HFFc6 (cell line): ENCODE results near the gene CHTOP. TPM values are rescaled to one million over a fixed set of nuclear protein-coding genes. Genes with fewer than 3 reads are reported as not detected.
A peak's percentile ranks its signal among the peaks of the same experiment; 100 is the strongest.

Experiments used
- DNase-seq: peaks from one replicate; pipeline ENCODE4 v3.0.0-alpha.2; 2018
- H3K27ac Mint-ChIP-seq: 2 replicates; pipeline ENCODE4 v1.8.0; 2020; ENCODE audit warnings: mild to moderate bottlenecking, mixed read lengths
- H3K27me3 Mint-ChIP-seq: 2 replicates; pipeline ENCODE4 v1.8.0; 2021; ENCODE audit warnings: mild to moderate bottlenecking, moderate library complexity, mixed read lengths; ENCODE audit not compliant: insufficient read depth
- H3K36me3 Mint-ChIP-seq: 2 replicates; pipeline ENCODE4 v1.8.0; 2021; ENCODE audit warnings: low read depth, mixed read lengths
- H3K4me1 Mint-ChIP-seq: 2 replicates; pipeline ENCODE4 v1.8.0; 2020; ENCODE audit warnings: low read depth, mixed read lengths
- H3K4me3 Mint-ChIP-seq: 2 replicates; pipeline ENCODE4 v1.8.0; 2020; ENCODE audit warnings: mild to moderate bottlenecking, moderate library complexity, mixed read lengths
- H3K9me3 Mint-ChIP-seq: 2 replicates; pipeline ENCODE4 v1.8.0; 2020; ENCODE audit warnings: mild to moderate bottlenecking, mixed read lengths
- CTCF ChIP-seq: fragments of 200-600 bp; sonication (generic); IDR thresholded peaks from 2 replicates; pipeline ENCODE4 v1.5.0; 2021; ENCODE audit warnings: antibody characterized with exemption, mild to moderate bottlenecking
- total RNA-seq, 6 experiments: library from RNA; stranded (reverse); fragmentation: NEBNext Ultra II Directional; extraction: Animal tissue kit (Norgen Biotek cat#: 25700); gene quantifications; 2 replicates in 1 of 6; 3 replicates in 5 of 6; pipeline ENCODE4 v1.2.3, GENCODE V29; 2021

Gene CHTOP
- total RNA-seq, 6 experiments from 2014 or later: 48.1 to 57.9 (median 53.9) TPM

- Mint-ChIP-seq H3K4me3 (peak within 1 kb of the TSS; percentile 96), H3K36me3 (peaks cover 23% of the 10 kb centered on the region), H3K27ac (peak within 1 kb of the TSS; percentile 96), H3K9me3 (no peaks in the 10 kb centered on the region), H3K4me1 (peaks cover 75% of the 10 kb centered on the region), H3K27me3 (peaks cover 4% of the 10 kb centered on the region)
- no peak for TF ChIP-seq CTCF
- peak; percentile 62 for DNase-seq
Observed at GRCh38 chr1:153612755-153613331, 21.0 kb upstream of the CHTOP start, which contains the start of gene S100A16. S100A16 (minus strand) TSS chr1:153613137; CDS start chr1:153608151, 4,986 bp downstream.

GRCh38 chr1:153613406-153613805 lies 20.5 kb upstream of the CHTOP start:
- peak overlapping the region; percentile 96 for H3K27ac Mint-ChIP-seq

GRCh38 chr1:153614189-153614900 lies 19.5 kb upstream of the CHTOP start:
- peaks cover 23% of the 10 kb centered on the region for H3K36me3 Mint-ChIP-seq
- no peaks in the 10 kb centered on the region for H3K9me3 Mint-ChIP-seq
- peak overlapping the region; percentile 42 for H3K27ac Mint-ChIP-seq
- H3K4me3 Mint-ChIP-seq: no peak overlapping the region
- no peak for DNase-seq
- peaks cover 69% of the 10 kb centered on the region for H3K4me1 Mint-ChIP-seq
- TF ChIP-seq CTCF: peak; percentile 41; the same call in 1 of the 2 replicates
- H3K27me3 Mint-ChIP-seq: peaks cover 2% of the 10 kb centered on the region

More at GRCh38 chr1:153613406-153613805, 20.5 kb upstream of the CHTOP start:
- H3K27me3 Mint-ChIP-seq: peaks cover 4% of the 10 kb centered on the region
- no peak for DNase-seq
- H3K4me1 Mint-ChIP-seq: peaks cover 75% of the 10 kb centered on the region
- no peaks in the 10 kb centered on the region for H3K9me3 Mint-ChIP-seq
- peak overlapping the region; percentile 96 for H3K4me3 Mint-ChIP-seq
- H3K36me3 Mint-ChIP-seq: peaks cover 23% of the 10 kb centered on the region
- TF ChIP-seq CTCF: no peak

- no peak for TF ChIP-seq CTCF
- H3K36me3 Mint-ChIP-seq: peaks cover 23% of the 10 kb centered on the region
- H3K27ac Mint-ChIP-seq: peak overlapping the region; percentile 42; the same call in 1 of the 2 replicates
- H3K27me3 Mint-ChIP-seq: peaks cover 3% of the 10 kb centered on the region
- DNase-seq: no peak
- H3K4me3 Mint-ChIP-seq: no peak overlapping the region
- H3K9me3 Mint-ChIP-seq: no peaks in the 10 kb centered on the region
- H3K4me1 Mint-ChIP-seq: peaks cover 63% of the 10 kb centered on the region
Observed at GRCh38 chr1:153614906-153615305, 19.0 kb upstream of the CHTOP start.

- H3K4me1 Mint-ChIP-seq: peaks cover 58% of the 10 kb centered on the region
- no peaks in the 10 kb centered on the region for H3K9me3 Mint-ChIP-seq
- peaks cover 18% of the 10 kb centered on the region for H3K36me3 Mint-ChIP-seq
- no peak for TF ChIP-seq CTCF
- H3K4me3 Mint-ChIP-seq: no peak overlapping the region
- peaks cover 3% of the 10 kb centered on the region; the same call in 1 of the 2 replicates for H3K27me3 Mint-ChIP-seq
- DNase-seq: no peak
- H3K27ac Mint-ChIP-seq: no peak overlapping the region
Observed at GRCh38 chr1:153615406-153615805, 18.5 kb upstream of the CHTOP start.
